Renal pelvis (tissue), 4 donors: ENCODE measurements around the gene EHD1. TPM values are rescaled to one million over a fixed set of nuclear protein-coding genes. Genes with fewer than 3 reads are reported as not detected.

Experiments
- DNase-seq: peaks from one replicate; pipeline ENCODE4 v3.0.0-alpha.2; 2013
- polyA plus RNA-seq, 3 donors: library from polyadenylated mRNA; unstranded; fragments of 120-200 nt; gene quantifications; one replicate each; pipeline ENCODE4 v1.2.1, GENCODE V29; 2013; ENCODE audit not compliant: insufficient read length in 3 of 3

EHD1 gene
- polyA plus RNA-seq, 3 donors: 61.6 to 73.4 (median 68.3) TPM

GRCh38 chr11:64802370-64803157 lies 75.9 kb downstream of the EHD1 start:
- DNase-seq: no peak

Other genes with a start within 250 kb of the EHD1 start
- gene NRXN2, start 155.4 kb downstream of the EHD1 start, polyA plus RNA-seq: 10 to 100 TPM; 17.8 to 24.6 (median 23.0) TPM
- 1 to 10 TPM; 4.1 to 6.7 (median 5.4) TPM for gene RASGRP2, start 134.5 kb downstream of the EHD1 start, polyA plus RNA-seq
- 1 to 10 TPM; 2.2 to 2.4 (median 2.3) TPM for gene PYGM, start 118.6 kb downstream of the EHD1 start, polyA plus RNA-seq
- gene SF1, start 100.1 kb downstream of the EHD1 start, polyA plus RNA-seq: 100 to 1,000 TPM; 315 to 492 (median 440) TPM
- 10 to 100 TPM; 20.4 to 27.6 (median 23.0) TPM for gene MAP4K2, start 75.4 kb downstream of the EHD1 start, polyA plus RNA-seq
- 10 to 100 TPM; 44.7 to 49.1 (median 45.6) TPM for gene MEN1, start 68.1 kb downstream of the EHD1 start, polyA plus RNA-seq
- gene CDC42BPG, start 34.0 kb downstream of the EHD1 start, polyA plus RNA-seq: 1 to 10 TPM; 6.0 to 8.1 (median 8.0) TPM
- gene ATG2A, start 38.6 kb upstream of the EHD1 start, polyA plus RNA-seq: 10 to 100 TPM; 21.7 to 24.1 (median 23.3) TPM
- gene PPP2R5B, start 46.1 kb upstream of the EHD1 start, polyA plus RNA-seq: 10 to 100 TPM; 14.7 to 18.4 (median 17.7) TPM
- 1 to 10 TPM; 2.0 to 3.7 (median 2.1) TPM for gene GPHA2, start 57.3 kb upstream of the EHD1 start, polyA plus RNA-seq
- 1 to 10 TPM; 1.0 to 1.4 (median 1.3) TPM for gene MAJIN, start 93.5 kb upstream of the EHD1 start, polyA plus RNA-seq
- 1 to 10 TPM; 3.1 to 3.2 (median 3.1) TPM for gene BATF2, start 118.3 kb upstream of the EHD1 start, polyA plus RNA-seq
- 10 to 100 TPM; 62.8 to 73.0 (median 71.0) TPM for gene ARL2, start 135.5 kb upstream of the EHD1 start, polyA plus RNA-seq
- gene SNX15, start 148.8 kb upstream of the EHD1 start, polyA plus RNA-seq: 10 to 100 TPM; 31.7 to 32.7 (median 32.0) TPM
- 10 to 100 TPM; 14.1 to 18.2 (median 14.6) TPM for gene SAC3D1, start 162.6 kb upstream of the EHD1 start, polyA plus RNA-seq
- gene NAALADL1, start 179.9 kb upstream of the EHD1 start, polyA plus RNA-seq: 10 to 100 TPM in 2 of 3 donors, 1 to 10 TPM in 1; 8.7 to 13.5 (median 11.3) TPM
- 10 to 100 TPM; 18.3 to 23.6 (median 22.6) TPM for gene CDCA5, start 205.4 kb upstream of the EHD1 start, polyA plus RNA-seq
- gene ZFPL1, start 205.6 kb upstream of the EHD1 start, polyA plus RNA-seq: 10 to 100 TPM; 30.4 to 37.1 (median 35.4) TPM
- 100 to 1,000 TPM; 120 to 154 (median 140) TPM for gene VPS51, start 217.6 kb upstream of the EHD1 start, polyA plus RNA-seq
- gene TM7SF2, start 233.3 kb upstream of the EHD1 start, polyA plus RNA-seq: 100 to 1,000 TPM in 1 of 3 donors, 10 to 100 TPM in 2; 88.7 to 100 (median 97.5) TPM
- gene ZNHIT2, start 239.1 kb upstream of the EHD1 start, polyA plus RNA-seq: 10 to 100 TPM in 1 of 3 donors, 1 to 10 TPM in 2; 7.8 to 12.4 (median 9.9) TPM
- 100 to 1,000 TPM; 706 to 910 (median 772) TPM for gene FAU, start 243.5 kb upstream of the EHD1 start, polyA plus RNA-seq
- 10 to 100 TPM; 58.8 to 63.2 (median 63.2) TPM for gene MRPL49, start 243.7 kb upstream of the EHD1 start, polyA plus RNA-seq